HepG2 (cell line): ENCODE results near the gene CCNB2. TPM values are rescaled to one million over a fixed set of nuclear protein-coding genes. Genes with fewer than 3 reads are reported as not detected.

ENCODE experiments used
- AKAP8 ChIP-seq: sonication (generic); formaldehyde crosslinking; IDR thresholded peaks from 2 replicates; pipeline ENCODE4 v1.5.1; 2020; ENCODE audit warnings: mild to moderate bottlenecking, missing genetic modification reagents
- CBX1 ChIP-seq: IDR thresholded peaks from one replicate; pipeline ENCODE4 v1.6.1; 2016; ENCODE audit warnings: antibody characterized with exemption, low read depth
- HOXA9 ChIP-seq: sonication (generic); formaldehyde crosslinking; IDR thresholded peaks from 2 replicates; pipeline ENCODE4 v1.8.1; 2022; ENCODE audit warnings: missing genetic modification reagents, mild to moderate bottlenecking, moderate library complexity, borderline replicate concordance
- IRX3 ChIP-seq: sonication (generic); formaldehyde crosslinking; IDR thresholded peaks from 2 replicates; pipeline ENCODE4 v1.8.1; 2023; ENCODE audit warnings: mild to moderate bottlenecking, low read depth, missing genetic modification reagents, borderline replicate concordance
- MEF2D ChIP-seq: sonication (generic); formaldehyde crosslinking; IDR thresholded peaks from 2 replicates; pipeline ENCODE4 v1.5.1; 2020; ENCODE audit warnings: mild to moderate bottlenecking, missing genetic modification reagents
- NCOA1 ChIP-seq: sonication (generic); formaldehyde crosslinking; IDR thresholded peaks from 2 replicates; pipeline ENCODE4 v1.9.0; 2021; ENCODE audit warnings: missing genetic modification reagents
- POGZ ChIP-seq: sonication (generic); formaldehyde crosslinking; IDR thresholded peaks from 2 replicates; pipeline ENCODE4 v1.4.0; 2020; ENCODE audit warnings: mild to moderate bottlenecking, missing genetic modification reagents
- RFX1 ChIP-seq: fragments of 450-650 bp; IDR thresholded peaks from 2 replicates; pipeline ENCODE4 v1.6.1; 2017
- SRY ChIP-seq: sonication (generic); formaldehyde crosslinking; IDR thresholded peaks from 2 replicates; pipeline ENCODE4 v1.8.0; 2022; ENCODE audit warnings: mild to moderate bottlenecking, missing genetic modification reagents
- ZFP36L1 ChIP-seq: sonication (generic); formaldehyde crosslinking; IDR thresholded peaks from 2 replicates; pipeline ENCODE4 v1.8.0; 2022; ENCODE audit warnings: mild to moderate bottlenecking, missing genetic modification reagents, moderate library complexity
- ZFY ChIP-seq: sonication (generic); formaldehyde crosslinking; IDR thresholded peaks from 2 replicates; pipeline ENCODE4 v1.4.0; 2020; ENCODE audit warnings: missing genetic modification reagents
- ZIK1 ChIP-seq: sonication (generic); formaldehyde crosslinking; IDR thresholded peaks from 2 replicates; pipeline ENCODE4 v1.5.0; 2020; ENCODE audit warnings: mild to moderate bottlenecking, low read depth, missing genetic modification reagents, borderline replicate concordance
- ZKSCAN5 ChIP-seq: sonication (generic); formaldehyde crosslinking; IDR thresholded peaks from 2 replicates; pipeline ENCODE4 v1.5.1; 2020; ENCODE audit warnings: mild to moderate bottlenecking, missing genetic modification reagents
- ZNF12 ChIP-seq: sonication (generic); formaldehyde crosslinking; IDR thresholded peaks from 2 replicates; pipeline ENCODE4 v1.5.0; 2020; ENCODE audit warnings: missing genetic modification reagents
- ZNF234 ChIP-seq: sonication (generic); formaldehyde crosslinking; conservative IDR thresholded peaks from 2 replicates; pipeline ENCODE4 v1.5.1; 2020; ENCODE audit warnings: mild to moderate bottlenecking, missing genetic modification reagents
- ZNF337 ChIP-seq: sonication (generic); formaldehyde crosslinking; IDR thresholded peaks from 2 replicates; pipeline ENCODE4 v1.5.1; 2020; ENCODE audit warnings: missing genetic modification reagents, low read depth, mild to moderate bottlenecking, borderline replicate concordance
- polyA plus RNA-seq, 8 experiments: library from polyadenylated mRNA; depleted of rRNA in 3 of 8; stranded (reverse) in 7 of 8; unstranded in 1 of 8; fragments of >200 nt; fragmentation: Illumina TruSeq in 4 of 8; extraction: Trizol in 4 of 8; gene quantifications; 2 replicates each; pipeline versions ENCODE4 v1.2.1 to v1.2.3, GENCODE V29; 2011 to 2016; ENCODE audit warnings: low read depth in 4 of 8, missing spikeins in 1 of 8, mixed read lengths in 1 of 8; ENCODE audit not compliant: insufficient read depth in 1 of 8
- total RNA-seq, 5 experiments: library from RNA; depleted of rRNA; stranded (reverse); fragments of >200 nt; fragmentation: Illumina TruSeq; extraction: Trizol; gene quantifications; 2 replicates each; pipeline ENCODE4 v1.2.3, GENCODE V29; 2016; ENCODE audit warnings: low read depth in 1 of 5
- TF ChIP-seq, protein P1 (sequence below): sonication (generic); formaldehyde crosslinking; IDR thresholded peaks from 2 replicates; pipeline ENCODE4 v1.4.0; 2020; ENCODE audit warnings: missing genetic modification reagents
- TF ChIP-seq, protein P2 (sequence below): IDR thresholded peaks from 2 replicates; pipeline ENCODE4 v1.6.1; 2012; ENCODE audit warnings: inconsistent platforms
- TF ChIP-seq, protein P3 (sequence below): IDR thresholded peaks from 2 replicates; pipeline ENCODE4 v1.6.1; 2016
- TF ChIP-seq, protein P4 (sequence below): sonication (generic); formaldehyde crosslinking; IDR thresholded peaks from 2 replicates; pipeline ENCODE4 v1.9.0; 2021; ENCODE audit warnings: missing genetic modification reagents, borderline replicate concordance
- TF ChIP-seq, protein P5 (sequence below), 2 experiments: sonication (generic) in 1 of 2; formaldehyde crosslinking in 1 of 2; IDR thresholded peaks; 2 replicates each; pipeline versions ENCODE4 v1.4.0 to v1.6.1; 2016 to 2020; ENCODE audit warnings: borderline replicate concordance in 1 of 2, low read depth in 1 of 2, mild to moderate bottlenecking in 1 of 2, missing genetic modification reagents in 1 of 2

The CCNB2 gene
- total and polyA plus RNA-seq, 2 of the 13 experiments (the other 11 are each of a cell fraction or from before 2014, with no cell fraction given), result 43.5 to 80.9 TPM

DNA sequence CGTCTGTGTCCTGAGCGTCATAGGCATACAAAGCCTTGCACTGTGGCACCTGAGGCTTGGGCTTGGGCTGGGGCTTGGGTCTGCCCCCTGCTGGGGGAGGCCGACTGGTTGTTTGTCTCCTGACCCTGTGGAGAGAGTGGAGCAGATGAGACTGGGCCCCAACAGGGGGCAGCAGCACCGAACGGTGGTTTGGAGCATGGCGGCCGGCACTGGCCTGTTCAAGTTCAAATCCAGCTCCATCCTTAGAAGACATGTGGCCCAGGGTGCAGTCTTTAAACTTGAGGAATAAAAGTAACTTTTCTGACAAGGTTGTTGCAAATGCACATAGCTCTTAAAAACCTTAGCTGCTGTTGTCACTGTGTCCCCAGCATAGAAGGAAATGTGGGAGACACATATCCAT lies 33.3 kb downstream of the CCNB2 start (continued):
- TF ChIP-seq, protein P1, sequence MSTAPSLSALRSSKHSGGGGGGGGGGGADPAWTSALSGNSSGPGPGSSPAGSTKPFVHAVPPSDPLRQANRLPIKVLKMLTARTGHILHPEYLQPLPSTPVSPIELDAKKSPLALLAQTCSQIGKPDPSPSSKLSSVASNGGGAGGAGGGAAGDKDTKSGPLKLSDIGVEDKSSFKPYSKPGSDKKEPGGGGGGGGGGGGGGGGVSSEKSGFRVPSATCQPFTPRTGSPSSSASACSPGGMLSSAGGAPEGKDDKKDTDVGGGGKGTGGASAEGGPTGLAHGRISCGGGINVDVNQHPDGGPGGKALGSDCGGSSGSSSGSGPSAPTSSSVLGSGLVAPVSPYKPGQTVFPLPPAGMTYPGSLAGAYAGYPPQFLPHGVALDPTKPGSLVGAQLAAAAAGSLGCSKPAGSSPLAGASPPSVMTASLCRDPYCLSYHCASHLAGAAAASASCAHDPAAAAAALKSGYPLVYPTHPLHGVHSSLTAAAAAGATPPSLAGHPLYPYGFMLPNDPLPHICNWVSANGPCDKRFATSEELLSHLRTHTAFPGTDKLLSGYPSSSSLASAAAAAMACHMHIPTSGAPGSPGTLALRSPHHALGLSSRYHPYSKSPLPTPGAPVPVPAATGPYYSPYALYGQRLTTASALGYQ, result no peak
- TF ChIP-seq ZNF234 (CRISPR knock-in tag) (no peak), AKAP8 (CRISPR knock-in tag) (no peak), IRX3 (CRISPR knock-in tag) (no peak), ZFP36L1 (CRISPR knock-in tag) (no peak), CBX1 (no peak), NCOA1 (CRISPR knock-in tag) (no peak), ZIK1 (CRISPR knock-in tag) (no peak), ZKSCAN5 (CRISPR knock-in tag) (no peak), MEF2D (CRISPR knock-in tag) (no peak), SRY (no peak), HOXA9 (CRISPR knock-in tag) (no peak), ZNF337 (CRISPR knock-in tag) (no peak), ZFY (CRISPR knock-in tag) (no peak), POGZ (CRISPR knock-in tag) (0 out of 2 replicates have a peak, but pooled peaks have one; percentile 41), RFX1 (no peak), ZNF12 (CRISPR knock-in tag) (no peak)
- TF ChIP-seq, protein P2, sequence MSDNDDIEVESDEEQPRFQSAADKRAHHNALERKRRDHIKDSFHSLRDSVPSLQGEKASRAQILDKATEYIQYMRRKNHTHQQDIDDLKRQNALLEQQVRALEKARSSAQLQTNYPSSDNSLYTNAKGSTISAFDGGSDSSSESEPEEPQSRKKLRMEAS, result peak; percentile 27; the same call in 1 of the 2 replicates
- TF ChIP-seq, protein P3, sequence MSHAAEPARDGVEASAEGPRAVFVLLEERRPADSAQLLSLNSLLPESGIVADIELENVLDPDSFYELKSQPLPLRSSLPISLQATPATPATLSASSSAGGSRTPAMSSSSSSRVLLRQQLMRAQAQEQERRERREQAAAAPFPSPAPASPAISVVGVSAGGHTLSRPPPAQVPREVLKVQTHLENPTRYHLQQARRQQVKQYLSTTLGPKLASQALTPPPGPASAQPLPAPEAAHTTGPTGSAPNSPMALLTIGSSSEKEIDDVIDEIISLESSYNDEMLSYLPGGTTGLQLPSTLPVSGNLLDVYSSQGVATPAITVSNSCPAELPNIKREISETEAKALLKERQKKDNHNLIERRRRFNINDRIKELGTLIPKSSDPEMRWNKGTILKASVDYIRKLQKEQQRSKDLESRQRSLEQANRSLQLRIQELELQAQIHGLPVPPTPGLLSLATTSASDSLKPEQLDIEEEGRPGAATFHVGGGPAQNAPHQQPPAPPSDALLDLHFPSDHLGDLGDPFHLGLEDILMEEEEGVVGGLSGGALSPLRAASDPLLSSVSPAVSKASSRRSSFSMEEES (CRISPR knock-in tag), result no peak
- TF ChIP-seq, protein P4, sequence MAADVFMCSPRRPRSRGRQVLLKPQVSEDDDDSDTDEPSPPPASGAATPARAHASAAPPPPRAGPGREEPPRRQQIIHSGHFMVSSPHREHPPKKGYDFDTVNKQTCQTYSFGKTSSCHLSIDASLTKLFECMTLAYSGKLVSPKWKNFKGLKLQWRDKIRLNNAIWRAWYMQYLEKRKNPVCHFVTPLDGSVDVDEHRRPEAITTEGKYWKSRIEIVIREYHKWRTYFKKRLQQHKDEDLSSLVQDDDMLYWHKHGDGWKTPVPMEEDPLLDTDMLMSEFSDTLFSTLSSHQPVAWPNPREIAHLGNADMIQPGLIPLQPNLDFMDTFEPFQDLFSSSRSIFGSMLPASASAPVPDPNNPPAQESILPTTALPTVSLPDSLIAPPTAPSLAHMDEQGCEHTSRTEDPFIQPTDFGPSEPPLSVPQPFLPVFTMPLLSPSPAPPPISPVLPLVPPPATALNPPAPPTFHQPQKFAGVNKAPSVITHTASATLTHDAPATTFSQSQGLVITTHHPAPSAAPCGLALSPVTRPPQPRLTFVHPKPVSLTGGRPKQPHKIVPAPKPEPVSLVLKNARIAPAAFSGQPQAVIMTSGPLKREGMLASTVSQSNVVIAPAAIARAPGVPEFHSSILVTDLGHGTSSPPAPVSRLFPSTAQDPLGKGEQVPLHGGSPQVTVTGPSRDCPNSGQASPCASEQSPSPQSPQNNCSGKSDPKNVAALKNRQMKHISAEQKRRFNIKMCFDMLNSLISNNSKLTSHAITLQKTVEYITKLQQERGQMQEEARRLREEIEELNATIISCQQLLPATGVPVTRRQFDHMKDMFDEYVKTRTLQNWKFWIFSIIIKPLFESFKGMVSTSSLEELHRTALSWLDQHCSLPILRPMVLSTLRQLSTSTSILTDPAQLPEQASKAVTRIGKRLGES (CRISPR knock-in tag), result no peak
- TF ChIP-seq, protein P5, sequence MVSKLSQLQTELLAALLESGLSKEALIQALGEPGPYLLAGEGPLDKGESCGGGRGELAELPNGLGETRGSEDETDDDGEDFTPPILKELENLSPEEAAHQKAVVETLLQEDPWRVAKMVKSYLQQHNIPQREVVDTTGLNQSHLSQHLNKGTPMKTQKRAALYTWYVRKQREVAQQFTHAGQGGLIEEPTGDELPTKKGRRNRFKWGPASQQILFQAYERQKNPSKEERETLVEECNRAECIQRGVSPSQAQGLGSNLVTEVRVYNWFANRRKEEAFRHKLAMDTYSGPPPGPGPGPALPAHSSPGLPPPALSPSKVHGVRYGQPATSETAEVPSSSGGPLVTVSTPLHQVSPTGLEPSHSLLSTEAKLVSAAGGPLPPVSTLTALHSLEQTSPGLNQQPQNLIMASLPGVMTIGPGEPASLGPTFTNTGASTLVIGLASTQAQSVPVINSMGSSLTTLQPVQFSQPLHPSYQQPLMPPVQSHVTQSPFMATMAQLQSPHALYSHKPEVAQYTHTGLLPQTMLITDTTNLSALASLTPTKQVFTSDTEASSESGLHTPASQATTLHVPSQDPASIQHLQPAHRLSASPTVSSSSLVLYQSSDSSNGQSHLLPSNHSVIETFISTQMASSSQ (IDR thresholded peaks at IDR 0.05; ENCODE audit: low read depth), result no peak
- TF ChIP-seq, protein P5 (CRISPR knock-in tag; IDR thresholded peaks at IDR 0.05; ENCODE audit: borderline replicate concordance), result no peak
